Colonic mucosa (tissue), 4 donors: Measurements from ENCODE around the gene ACOT4. TPM values are rescaled to one million over a fixed set of nuclear protein-coding genes. Genes with fewer than 3 reads are reported as not detected.
"Not testable (repeated sequence)": the region's sequence is repeated elsewhere in the genome, so short reads cannot be mapped to it uniquely, and the experiment has no call there.

ENCODE experiments used
- DNase-seq: peaks from one replicate; pipeline ENCODE4 v3.0.0-alpha.2; 2020
- H3K27ac ChIP-seq: fragments of 200-600 bp; one replicate; pipeline ENCODE4 v1.8.0; 2021
- H3K27me3 ChIP-seq: fragments of 200-600 bp; one replicate; pipeline ENCODE4 v1.8.0; 2021
- H3K36me3 ChIP-seq: fragments of 200-600 bp; one replicate; pipeline ENCODE4 v1.8.0; 2021
- H3K4me1 ChIP-seq: fragments of 200-600 bp; one replicate; pipeline ENCODE4 v1.8.0; 2021; ENCODE audit warnings: mild to moderate bottlenecking
- H3K4me3 ChIP-seq: fragments of 200-600 bp; one replicate; pipeline ENCODE4 v1.8.0; 2021
- H3K9ac ChIP-seq, 2 donors: one replicate each; pipeline ENCODE4 v1.7.0; 2013; ENCODE audit warnings: control low read depth in 2 of 2, low read depth in 2 of 2, low read length in 2 of 2
- H3K9me3 ChIP-seq: fragments of 200-600 bp; one replicate; pipeline ENCODE4 v1.8.0; 2021
- CTCF ChIP-seq: fragments of 200-600 bp; IDR thresholded peaks from one replicate; pipeline ENCODE4 v1.8.0; 2022; ENCODE audit warnings: antibody characterized with exemption, mild to moderate bottlenecking
- intact Hi-C: fragments of 100-400 bp; cut with DNase I; formaldehyde crosslinking; loops from one replicate; pipeline ENCODE4 v1.14.1; 2022
- total RNA-seq, 2 donors: library from RNA; stranded (reverse); fragmentation: NEBNext Ultra II Directional in 1 of 2; extraction: Animal tissue kit (Norgen Biotek cat#: 25700) in 1 of 2; gene quantifications; one replicate each; pipeline ENCODE4 v1.2.1, GENCODE V29; 2021
- donor health status: healthy.
- donor health status: DM: no; HTN: no; CAD: no.
- donor health status: DM: no; HTN: no; CAD: no.

Gene ACOT4, protein sequence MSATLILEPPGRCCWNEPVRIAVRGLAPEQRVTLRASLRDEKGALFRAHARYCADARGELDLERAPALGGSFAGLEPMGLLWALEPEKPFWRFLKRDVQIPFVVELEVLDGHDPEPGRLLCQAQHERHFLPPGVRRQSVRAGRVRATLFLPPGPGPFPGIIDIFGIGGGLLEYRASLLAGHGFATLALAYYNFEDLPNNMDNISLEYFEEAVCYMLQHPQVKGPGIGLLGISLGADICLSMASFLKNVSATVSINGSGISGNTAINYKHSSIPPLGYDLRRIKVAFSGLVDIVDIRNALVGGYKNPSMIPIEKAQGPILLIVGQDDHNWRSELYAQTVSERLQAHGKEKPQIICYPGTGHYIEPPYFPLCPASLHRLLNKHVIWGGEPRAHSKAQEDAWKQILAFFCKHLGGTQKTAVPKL
- total RNA-seq, result 1 to 10 TPM; 2.9 to 3.3 TPM

DNA sequence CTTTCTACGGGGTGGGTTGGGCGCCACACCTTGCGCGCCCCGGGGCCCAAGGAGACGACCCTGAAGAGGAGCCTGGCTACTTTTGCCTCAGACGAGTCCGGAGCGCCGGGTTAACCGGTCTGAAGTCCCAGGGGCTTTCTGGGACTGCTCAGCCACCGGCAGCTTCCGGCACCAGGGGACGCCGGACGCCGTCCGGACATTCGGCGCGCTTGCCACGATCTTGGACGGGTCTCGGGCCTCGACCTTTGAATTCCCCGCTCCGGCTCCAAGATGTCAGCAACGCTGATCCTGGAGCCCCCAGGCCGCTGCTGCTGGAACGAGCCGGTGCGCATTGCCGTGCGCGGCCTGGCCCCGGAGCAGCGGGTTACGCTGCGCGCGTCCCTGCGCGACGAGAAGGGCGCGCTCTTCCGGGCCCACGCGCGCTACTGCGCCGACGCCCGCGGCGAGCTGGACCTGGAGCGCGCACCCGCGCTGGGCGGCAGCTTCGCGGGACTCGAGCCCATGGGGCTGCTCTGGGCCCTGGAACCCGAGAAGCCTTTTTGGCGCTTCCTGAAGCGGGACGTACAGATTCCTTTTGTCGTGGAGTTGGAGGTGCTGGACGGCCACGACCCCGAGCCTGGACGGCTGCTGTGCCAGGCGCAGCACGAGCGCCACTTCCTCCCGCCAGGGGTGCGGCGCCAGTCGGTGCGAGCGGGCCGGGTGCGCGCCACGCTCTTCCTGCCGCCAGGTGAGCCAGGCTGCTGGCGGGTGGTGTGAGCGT, at the start of gene ACOT4:
Gene ACOT4, plus strand, starts transcription at position 184 of the 760 bp plus-strand sequence. Its CDS starts 87 bp downstream, at position 271.
- Histone ChIP-seq H3K4me1 (no peaks in the 10 kb centered on the region), H3K36me3 (no peaks in the 10 kb centered on the region), H3K27ac (no peak within 1 kb of the TSS), H3K4me3 (peak within 1 kb of the TSS; percentile 44), H3K9ac (peak within 1 kb of the TSS; percentile 69 to 74), H3K27me3 (no peaks in the 10 kb centered on the region), H3K9me3 (no peaks in the 10 kb centered on the region)
- peak; percentile 39 for DNase-seq
- intact Hi-C loops, result no loop called here
- peak; percentile 20 for TF ChIP-seq CTCF

DNA sequence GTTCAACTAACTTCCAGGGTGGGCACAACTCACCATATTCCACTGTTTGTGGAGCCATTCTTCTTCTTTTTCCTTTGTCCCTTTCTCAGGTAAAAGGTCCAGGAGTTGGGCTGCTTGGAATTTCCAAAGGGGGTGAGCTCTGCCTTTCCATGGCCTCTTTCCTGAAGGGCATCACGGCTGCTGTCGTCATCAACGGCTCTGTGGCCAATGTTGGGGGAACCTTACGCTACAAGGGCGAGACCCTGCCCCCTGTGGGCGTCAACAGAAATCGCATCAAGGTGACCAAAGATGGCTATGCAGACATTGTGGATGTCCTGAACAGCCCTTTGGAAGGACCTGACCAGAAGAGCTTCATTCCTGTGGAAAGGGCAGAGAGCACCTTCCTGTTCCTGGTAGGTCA, 48.7 kb upstream of the ACOT4 start:
- H3K9me3 ChIP-seq, H3K27ac ChIP-seq, DNase-seq, H3K4me1 ChIP-seq, H3K9ac ChIP-seq, H3K27me3 ChIP-seq, H3K36me3 ChIP-seq, intact Hi-C loops, H3K4me3 ChIP-seq: not testable (repeated sequence)

- H3K4me3 ChIP-seq, DNase-seq, intact Hi-C loops, H3K36me3 ChIP-seq, H3K27me3 ChIP-seq, H3K27ac ChIP-seq, H3K9ac ChIP-seq, H3K4me1 ChIP-seq, H3K9me3 ChIP-seq: not testable (repeated sequence)
Observed at GRCh38 chr14:73545353-73545752, 46.3 kb upstream of the ACOT4 start.

DNA sequence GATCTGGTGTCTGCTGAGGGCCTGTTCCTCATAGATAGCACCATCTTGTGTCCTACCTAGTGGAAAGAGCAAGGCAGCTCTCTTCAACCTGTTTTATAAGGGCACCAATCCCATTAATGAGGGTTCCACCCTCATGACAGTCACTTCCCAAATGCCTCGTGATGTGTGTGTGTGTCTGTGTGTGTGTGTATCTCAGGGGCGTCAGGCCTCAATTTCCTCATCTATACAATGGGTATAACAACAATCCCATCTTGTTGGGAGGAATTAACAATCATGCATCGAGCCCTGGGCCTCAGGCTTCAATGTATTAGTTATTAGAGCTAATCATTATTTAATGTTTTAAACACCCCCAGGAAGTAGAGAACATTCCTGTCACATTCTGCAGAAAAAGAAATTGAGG, 42.6 kb upstream of the ACOT4 start:
- DNase-seq, H3K27ac ChIP-seq, intact Hi-C loops, H3K36me3 ChIP-seq, H3K4me3 ChIP-seq, H3K9ac ChIP-seq, H3K4me1 ChIP-seq, H3K9me3 ChIP-seq, H3K27me3 ChIP-seq: not testable (repeated sequence)

DNA sequence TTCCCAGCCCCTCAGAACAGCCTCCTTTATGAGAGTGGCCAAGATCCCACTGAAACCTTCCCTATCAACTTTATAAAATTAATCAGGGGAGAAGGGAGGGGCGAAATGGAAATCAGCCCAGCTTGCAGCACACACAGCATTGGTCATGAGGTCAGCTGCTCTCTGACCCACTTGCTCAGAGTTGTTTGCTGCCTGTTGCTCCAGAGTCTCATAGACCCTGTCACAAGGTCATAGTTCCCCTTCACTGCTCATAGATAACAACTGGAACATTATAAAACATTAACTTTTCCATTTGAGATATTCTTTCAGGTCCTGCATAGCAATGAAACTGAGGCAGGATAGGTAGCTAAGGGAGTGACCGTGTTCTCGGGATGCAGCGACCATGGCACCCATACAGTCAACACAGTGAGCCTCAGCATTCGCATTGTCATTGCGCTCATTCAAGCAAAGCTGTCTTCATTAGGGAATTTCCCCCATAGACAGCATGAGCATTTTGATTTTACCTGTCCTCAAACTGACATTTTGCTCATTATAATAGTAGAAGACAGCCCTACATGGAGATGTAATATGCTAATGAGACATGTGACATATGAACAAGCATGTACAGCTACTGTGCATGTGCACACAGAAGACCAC, 41.7 kb upstream of the ACOT4 start:
- H3K27ac ChIP-seq, DNase-seq, H3K27me3 ChIP-seq, H3K36me3 ChIP-seq, H3K4me3 ChIP-seq, H3K4me1 ChIP-seq, H3K9ac ChIP-seq, H3K9me3 ChIP-seq, intact Hi-C loops: not testable (repeated sequence)

DNA sequence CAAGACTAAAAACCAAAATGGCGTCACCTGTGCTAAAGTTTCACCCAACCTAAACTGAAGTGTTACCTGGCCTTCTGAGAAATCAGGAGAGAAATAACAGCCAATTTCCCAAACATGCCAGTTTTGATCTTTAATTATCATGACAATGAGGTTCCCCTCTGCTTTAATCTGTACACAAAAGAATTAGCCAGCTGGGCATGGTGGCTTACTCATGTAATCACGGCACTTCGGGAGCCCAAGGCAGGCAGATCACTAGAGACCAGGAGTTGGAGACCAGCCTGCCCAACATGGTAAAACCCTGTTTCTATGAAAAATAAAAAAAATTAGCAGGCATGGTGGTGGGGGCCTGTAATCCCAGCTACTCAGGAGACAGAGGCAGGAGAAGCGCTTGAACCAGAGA, 37.8 kb upstream of the ACOT4 start:
- intact Hi-C loops, result no loop called here
- H3K4me1 ChIP-seq, result no peaks in the 10 kb centered on the region
- no peak overlapping the region for H3K27ac ChIP-seq
- H3K4me3 ChIP-seq, result no peak overlapping the region
- no peaks in the 10 kb centered on the region for H3K27me3 ChIP-seq
- no peak for TF ChIP-seq CTCF
- DNase-seq, result no peak
- no peaks in the 10 kb centered on the region for H3K36me3 ChIP-seq
- no peak overlapping the region for H3K9ac ChIP-seq
- no peaks in the 10 kb centered on the region for H3K9me3 ChIP-seq

DNA sequence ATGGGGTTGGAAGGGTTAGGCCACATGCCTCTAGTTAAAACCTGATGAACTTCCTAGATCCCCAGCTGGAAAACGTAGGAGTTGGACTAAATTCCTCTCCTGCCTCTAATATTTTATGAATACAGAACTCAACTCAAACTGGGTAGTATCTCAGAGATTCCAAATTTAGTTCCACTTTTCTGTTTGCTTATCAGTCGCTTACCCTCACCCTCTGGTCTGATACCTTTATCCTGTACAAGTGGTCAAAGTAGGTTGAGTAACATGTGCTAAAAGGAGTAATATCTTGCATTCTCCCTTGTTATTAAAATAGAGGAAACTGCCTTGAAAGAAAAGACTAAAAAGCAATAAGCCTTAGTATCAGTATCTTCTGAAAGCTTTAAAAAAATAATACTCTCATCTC, 34.5 kb upstream of the ACOT4 start:
- H3K9ac ChIP-seq, H3K9me3 ChIP-seq, DNase-seq, H3K4me1 ChIP-seq, intact Hi-C loops, H3K27me3 ChIP-seq, H3K27ac ChIP-seq, H3K36me3 ChIP-seq, H3K4me3 ChIP-seq: not testable (repeated sequence)

GRCh38 chr14:73558238-73558637, 33.4 kb upstream of the ACOT4 start:
- DNase-seq, H3K4me3 ChIP-seq, intact Hi-C loops, H3K9me3 ChIP-seq, H3K9ac ChIP-seq, H3K27me3 ChIP-seq, H3K4me1 ChIP-seq, H3K36me3 ChIP-seq, H3K27ac ChIP-seq: not testable (repeated sequence)

- DNase-seq, H3K9ac ChIP-seq, intact Hi-C loops, H3K27ac ChIP-seq, H3K4me3 ChIP-seq, H3K27me3 ChIP-seq, H3K36me3 ChIP-seq, H3K9me3 ChIP-seq, H3K4me1 ChIP-seq: not testable (repeated sequence)
Observed at GRCh38 chr14:73562256-73562655, 29.4 kb upstream of the ACOT4 start.

- H3K36me3 ChIP-seq, DNase-seq, intact Hi-C loops, H3K4me1 ChIP-seq, H3K4me3 ChIP-seq, H3K9me3 ChIP-seq, H3K27ac ChIP-seq, H3K9ac ChIP-seq, H3K27me3 ChIP-seq: not testable (repeated sequence)
Observed at GRCh38 chr14:73562696-73563095, 29.0 kb upstream of the ACOT4 start.

DNA sequence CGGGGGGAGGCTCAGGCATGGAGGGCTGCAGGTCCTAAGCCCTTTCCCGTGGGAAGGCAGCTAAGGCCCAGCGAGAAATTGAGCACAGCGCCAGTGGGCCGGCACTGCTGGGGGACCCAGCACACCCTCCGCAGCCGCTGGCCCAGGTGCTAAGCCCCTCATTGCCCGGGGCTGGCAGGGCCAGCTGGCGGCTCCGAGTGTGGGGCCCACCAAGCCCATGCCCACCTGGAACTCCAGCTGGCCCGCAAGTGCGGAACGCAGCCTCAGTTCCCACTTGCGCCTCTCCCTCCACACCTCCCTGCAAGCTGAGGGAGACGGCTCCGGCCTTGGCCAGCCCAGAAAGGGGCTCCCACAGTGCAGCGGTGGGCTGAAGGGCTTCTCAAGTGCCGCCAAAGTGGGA, 25.2 kb upstream of the ACOT4 start:
- H3K4me1 ChIP-seq, result peaks cover 10% of the 10 kb centered on the region
- H3K9ac ChIP-seq, H3K27me3 ChIP-seq, H3K9me3 ChIP-seq, DNase-seq, H3K4me3 ChIP-seq, H3K27ac ChIP-seq, intact Hi-C loops, H3K36me3 ChIP-seq: not testable (repeated sequence)
